LNCaP clone FGC (cell line): ENCODE results near the gene CLGN.
"Not testable (repeated sequence)": the region's sequence is repeated elsewhere in the genome, so short reads cannot be mapped to it uniquely, and the experiment has no call there.

Source experiments
- DNase-seq: peaks from one replicate; pipeline ENCODE4 v3.0.0-alpha.2; 2011; ENCODE audit warnings: low read depth
- H3K4me3 ChIP-seq: 2 replicates; pipeline ENCODE4 v1.5.1; 2011; ENCODE audit warnings: mild to moderate bottlenecking, low read depth, low read length, control low read depth
- CTCF ChIP-seq: IDR thresholded peaks from 2 replicates; pipeline ENCODE4 v1.5.1; 2012; ENCODE audit warnings: mild to moderate bottlenecking; ENCODE audit not compliant: control insufficient read depth, insufficient read depth; ENCODE audit errors: extremely low read depth

CLGN gene

GRCh38 chr4:140423106-140423505 is 4.3 kb downstream of the CLGN start:
- H3K4me3 ChIP-seq, result no peak overlapping the region
- no peak for TF ChIP-seq CTCF
- no peak for DNase-seq

- not testable (repeated sequence) for DNase-seq
Measured at GRCh38 chr4:140413130-140413969, 14.1 kb downstream of the CLGN start.

GRCh38 chr4:140408974-140409373 is 18.5 kb downstream of the CLGN start:
- TF ChIP-seq CTCF, result no peak
- H3K4me3 ChIP-seq, result 0 out of 2 replicates have a peak overlapping the region, but pooled peaks have one; percentile 9
- no peak for DNase-seq

More at GRCh38 chr4:140413130-140413969, 14.1 kb downstream of the CLGN start:
- H3K4me3 ChIP-seq, result not testable (repeated sequence)

- no peak overlapping the region for H3K4me3 ChIP-seq
- TF ChIP-seq CTCF, result no peak
- DNase-seq, result no peak
Measured at GRCh38 chr4:140406292-140406691, 21.2 kb downstream of the CLGN start.

GRCh38 chr4:140400111-140400510 is 27.3 kb downstream of the CLGN start:
- no peak for DNase-seq
- no peak overlapping the region for H3K4me3 ChIP-seq
- TF ChIP-seq CTCF, result no peak

- TF ChIP-seq CTCF, result no peak
- no peak for DNase-seq
- no peak overlapping the region for H3K4me3 ChIP-seq
Measured at GRCh38 chr4:140395668-140396067, 31.8 kb downstream of the CLGN start.

- H3K4me3 ChIP-seq, result no peak overlapping the region
Measured at GRCh38 chr4:140388015-140388414, 39.4 kb downstream of the CLGN start.

More at GRCh38 chr4:140388015-140388414, 39.4 kb downstream of the CLGN start:
- no peak for DNase-seq
- TF ChIP-seq CTCF, result no peak
